NCI-H510A (cell line): ENCODE measurements around the gene RNF149.
"Not testable (repeated sequence)": the region's sequence is repeated elsewhere in the genome, so short reads cannot be mapped to it uniquely, and the experiment has no call there.

Experiments used
- DNase-seq: peaks from one replicate; lab custom pipeline; 2025; lab: John Stamatoyannopoulos, UW

RNF149 gene

DNA sequence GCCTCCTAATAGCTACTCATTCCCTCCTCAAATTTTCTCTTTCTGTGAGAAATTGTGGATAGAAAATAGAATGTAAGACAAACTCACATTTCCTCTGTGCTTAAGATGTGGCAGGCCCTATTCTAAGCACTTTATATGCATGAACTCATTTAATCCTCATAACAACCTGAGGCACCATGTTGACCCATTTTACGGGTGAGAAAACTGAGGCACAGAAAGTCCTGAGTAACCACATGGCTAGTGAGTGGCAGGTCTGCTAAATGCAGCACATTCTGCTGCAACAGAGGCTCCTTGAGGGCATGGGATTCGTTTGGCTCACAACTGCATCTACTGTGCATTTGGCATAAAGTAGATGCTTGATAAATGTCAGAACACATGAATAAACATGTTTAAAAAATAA is 22.7 kb upstream of the RNF149 start:
- no peak for DNase-seq

DNA sequence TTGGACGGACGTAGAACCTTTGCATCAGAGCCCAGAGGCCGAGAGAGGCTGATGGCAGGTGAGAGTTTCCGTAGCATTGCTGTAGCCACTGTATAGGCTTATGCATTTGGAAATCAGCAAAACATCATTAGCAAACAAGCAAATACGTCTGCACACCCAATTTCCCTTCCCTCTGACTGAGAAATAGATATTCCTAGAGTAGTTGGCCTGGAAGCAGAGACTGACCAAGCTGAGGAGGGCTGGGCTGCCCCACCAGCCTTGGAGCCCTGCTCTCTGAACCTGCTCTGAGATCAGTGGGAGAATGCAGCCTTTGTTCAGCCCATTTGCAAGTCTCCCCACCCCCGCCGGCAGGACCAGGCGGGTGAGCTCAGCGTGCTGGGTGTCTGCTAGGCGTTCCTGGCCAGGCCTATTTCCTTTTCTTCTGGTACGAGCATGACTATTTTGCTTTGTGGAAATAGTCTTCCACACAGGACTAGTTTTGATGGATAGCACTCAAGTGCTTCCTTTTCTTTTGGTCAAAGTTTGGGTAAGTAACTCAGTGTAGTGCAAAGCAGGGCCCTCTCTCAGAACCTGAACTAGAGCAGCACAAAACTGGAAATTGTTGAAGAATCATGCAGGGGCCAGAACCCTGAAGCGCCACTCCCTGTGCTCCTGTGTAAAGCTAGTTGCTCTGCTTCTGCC is 21.9 kb upstream of the RNF149 start:
- no peak for DNase-seq

DNA sequence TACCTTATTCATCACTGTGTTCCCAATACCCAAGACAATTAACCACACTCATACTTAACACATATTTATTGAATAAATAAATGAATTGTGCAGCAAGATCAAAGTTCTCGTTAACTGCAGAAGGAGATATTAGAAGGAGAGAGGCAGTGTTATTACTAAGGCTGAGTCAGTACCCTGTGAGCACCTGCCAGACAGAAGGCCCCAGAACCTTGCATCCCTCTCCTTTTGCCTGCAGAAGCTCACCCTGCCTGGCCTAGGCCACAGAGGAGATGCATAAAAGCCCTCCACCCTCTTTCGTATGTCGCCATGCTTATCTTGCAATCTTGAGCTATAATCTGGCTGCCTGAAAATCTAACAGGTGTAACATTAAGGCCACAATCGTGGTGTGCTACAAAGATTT is 20.5 kb upstream of the RNF149 start:
- no peak for DNase-seq

DNA sequence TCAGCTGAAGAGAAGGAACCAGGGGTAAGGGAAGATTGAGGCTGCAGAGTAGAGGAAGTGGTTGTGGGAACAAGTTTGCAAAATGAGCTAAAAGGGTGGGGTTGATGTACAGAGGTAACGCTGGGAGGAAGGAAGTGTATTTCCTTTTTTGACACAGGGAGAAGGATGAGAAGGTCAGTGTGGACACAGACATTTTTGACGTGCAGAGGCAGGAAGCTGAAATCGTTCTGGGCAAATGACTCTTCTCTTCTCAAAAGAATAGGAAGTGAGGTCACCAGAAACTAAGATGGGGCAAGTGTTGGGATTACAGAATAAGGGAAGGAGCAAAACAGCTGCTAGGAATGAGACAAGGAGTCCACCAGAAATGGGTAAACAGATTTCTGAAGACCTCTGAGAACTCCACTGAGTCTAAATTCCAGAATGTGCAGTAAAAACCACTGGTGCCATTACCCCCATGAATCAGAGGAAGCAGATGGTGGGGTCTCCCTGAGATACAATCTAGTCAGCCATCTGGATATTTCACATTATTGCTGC is 20.0 kb upstream of the RNF149 start:
- DNase-seq: no peak

DNA sequence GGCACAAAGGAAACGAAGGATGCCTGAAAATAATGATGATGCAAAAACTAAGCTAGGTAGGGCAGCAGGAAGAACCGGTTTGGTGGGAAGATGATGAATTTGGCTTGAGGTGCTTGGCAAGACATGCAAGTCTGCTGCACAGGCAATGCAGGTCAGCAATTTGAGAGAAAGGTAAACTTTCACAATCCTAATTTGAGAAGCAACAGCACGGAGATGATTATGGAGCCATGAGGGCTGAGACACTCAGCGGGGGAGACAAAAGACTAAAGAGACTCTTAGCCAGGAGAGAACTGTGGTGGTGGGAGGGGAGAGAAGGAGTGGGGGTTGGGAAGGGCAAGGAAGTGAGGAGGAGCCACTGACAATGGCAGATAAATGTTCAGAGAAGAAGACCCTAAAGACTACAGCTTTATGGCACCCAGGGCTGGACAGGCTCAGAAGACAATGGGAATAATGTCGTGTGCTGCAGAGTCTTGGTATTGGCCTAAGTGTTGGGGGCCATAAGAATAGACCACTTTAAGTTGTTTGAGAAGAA is 19.4 kb upstream of the RNF149 start:
- peak; percentile 67 for DNase-seq

DNA sequence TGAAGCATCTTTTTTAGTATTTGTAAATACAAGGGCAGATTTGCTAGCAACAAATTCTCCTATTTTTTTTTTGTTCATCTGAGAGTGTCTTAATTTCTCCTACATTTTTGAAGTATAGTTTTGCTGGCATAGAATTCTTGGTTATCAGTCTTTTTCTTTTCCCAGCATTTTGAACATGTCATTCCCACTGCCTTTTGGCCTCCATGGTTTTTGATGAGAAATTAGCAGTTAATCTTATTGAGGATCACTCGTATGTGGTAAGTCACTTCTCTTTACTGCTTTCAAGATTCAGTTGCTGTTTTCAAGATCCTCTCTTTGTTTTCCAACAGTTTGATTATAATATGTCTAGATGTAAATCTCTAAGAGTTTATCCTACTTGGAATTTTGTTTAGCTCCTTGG is 16.9 kb upstream of the RNF149 start:
- no peak for DNase-seq

DNA sequence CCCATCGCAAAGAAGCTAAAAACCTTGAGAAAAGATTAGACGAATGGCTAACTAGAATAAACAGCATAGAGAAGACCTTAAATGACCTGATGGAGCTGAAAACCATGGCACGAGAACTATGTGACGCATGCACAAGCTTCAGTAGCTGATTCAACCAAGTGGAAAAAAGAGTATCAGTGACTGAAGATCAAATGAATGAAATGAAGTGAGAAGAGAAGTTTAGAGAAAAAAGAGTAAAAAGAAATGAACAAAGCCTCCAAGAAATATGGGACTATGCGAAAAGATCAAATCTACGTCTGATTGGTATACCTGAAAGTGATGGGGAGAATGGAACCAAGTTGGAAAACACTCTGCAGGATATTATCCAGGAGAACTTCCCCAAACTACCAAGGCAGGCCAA is 8.1 kb upstream of the RNF149 start:
- not testable (repeated sequence) for DNase-seq

DNA sequence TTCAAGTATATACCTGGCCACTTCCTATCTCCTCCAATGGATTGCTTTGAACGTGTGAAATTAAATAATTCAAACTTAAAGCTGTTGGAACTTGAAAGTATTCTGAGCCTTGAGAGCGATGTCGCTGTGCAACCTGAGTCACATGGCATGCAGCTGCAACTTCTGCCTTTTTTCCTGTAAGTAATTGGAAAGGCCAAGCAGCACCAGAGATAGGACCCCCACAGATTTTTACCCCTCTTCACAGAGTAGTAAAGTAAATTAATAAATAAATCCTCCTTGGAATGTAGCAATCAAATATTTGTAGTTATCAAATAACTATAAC is 3.2 kb upstream of the RNF149 start:
- DNase-seq: no peak

DNA sequence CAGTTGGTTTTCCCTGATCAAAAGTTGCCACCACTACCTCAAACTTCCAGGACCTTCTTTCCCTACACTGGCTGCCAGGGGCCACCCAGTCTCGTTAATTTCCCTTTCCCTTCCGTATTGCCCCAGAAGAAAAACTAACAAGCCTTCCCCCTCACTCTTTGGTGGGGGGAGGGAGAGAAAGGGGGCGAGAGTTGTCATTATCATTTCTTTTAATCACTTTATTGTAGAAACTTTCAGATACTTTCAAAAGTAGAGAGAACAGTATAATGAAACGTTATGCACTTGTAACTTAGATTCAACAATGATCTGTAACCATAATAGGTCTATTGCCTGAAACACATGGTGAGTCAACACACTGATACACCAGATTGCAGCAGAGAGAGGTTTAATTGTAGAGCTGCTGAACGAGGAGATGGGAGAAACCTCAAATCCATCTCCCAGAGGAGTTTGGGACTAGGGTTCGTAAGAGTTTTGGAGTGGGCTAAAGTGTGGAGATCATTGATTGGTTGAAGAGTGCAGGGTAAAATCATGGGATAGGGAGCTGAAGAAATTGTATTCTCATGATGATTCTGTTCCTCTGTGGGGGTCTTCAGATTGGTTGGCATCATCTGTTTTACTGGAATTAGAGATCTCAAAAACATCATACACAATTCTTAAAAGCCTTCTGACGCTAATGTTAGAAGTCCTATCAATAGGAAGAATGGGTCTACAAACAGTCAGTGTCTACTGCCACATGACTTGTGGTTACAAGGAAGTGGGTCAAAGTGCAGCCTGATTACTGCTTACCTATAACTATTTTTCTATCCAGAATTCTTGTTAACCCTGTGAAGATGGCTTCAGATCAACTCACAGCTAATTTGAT is 2.6 kb upstream of the RNF149 start:
- no peak for DNase-seq

DNA sequence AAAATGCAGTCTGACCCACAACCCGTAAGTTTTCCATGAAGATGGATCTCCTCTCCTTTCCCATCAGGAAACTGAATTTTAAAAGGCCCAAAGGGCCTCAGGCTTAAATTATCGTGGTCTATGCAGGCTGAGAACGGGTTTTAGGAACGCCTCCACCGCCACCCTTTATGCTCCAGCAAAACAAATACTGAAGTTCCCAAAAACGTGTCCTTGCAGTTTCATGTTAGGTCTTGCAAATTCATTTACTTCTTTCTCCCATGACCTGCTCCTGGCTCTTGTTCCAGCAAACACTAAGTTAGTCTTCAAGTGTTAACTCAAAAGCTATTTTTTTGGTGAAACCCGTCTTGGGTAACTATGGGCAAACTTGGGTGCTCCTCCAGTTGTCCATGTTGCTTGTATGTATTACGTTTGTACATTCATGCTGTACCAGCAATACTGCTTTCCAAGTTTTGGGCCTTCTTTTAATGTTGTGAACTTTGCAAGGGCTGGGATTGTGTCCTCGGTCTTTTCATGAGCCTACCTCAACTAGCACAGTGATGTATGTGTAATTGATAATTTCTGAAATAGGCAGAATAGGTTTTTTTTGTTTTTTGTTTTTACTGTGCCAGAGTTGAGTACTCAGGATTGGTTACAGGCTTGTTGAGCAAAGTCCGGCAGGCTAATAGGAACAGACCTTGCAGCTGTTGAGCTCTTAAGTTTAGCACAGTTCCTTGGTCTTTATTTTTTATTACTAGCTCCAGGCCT is 1.8 kb upstream of the RNF149 start:
- no peak for DNase-seq

DNA sequence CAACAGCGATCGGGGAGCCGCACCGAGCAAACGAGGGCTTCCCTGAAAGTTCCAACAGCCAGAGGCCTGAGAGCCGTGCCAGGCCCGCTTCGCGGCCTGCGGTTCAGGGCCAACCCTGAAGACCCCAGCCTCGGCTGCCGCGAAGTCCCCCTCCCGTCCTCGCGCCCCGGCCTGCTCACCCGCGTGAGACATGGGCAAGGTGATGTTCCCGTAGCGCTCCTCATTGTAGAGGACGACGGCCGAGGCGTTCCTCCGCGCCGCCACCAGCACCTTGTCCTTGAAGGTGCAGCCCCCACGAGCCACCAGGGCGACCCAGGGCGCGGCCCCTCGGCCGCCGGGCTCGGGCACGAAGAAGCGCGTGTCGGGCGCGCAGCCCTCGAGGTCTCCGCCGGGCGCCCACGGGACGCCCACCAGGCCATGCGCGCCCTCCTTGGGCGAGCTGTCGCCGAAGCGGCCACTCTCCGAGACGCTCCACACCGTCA is 510 bp downstream of the RNF149 start:
- DNase-seq: no peak

DNA sequence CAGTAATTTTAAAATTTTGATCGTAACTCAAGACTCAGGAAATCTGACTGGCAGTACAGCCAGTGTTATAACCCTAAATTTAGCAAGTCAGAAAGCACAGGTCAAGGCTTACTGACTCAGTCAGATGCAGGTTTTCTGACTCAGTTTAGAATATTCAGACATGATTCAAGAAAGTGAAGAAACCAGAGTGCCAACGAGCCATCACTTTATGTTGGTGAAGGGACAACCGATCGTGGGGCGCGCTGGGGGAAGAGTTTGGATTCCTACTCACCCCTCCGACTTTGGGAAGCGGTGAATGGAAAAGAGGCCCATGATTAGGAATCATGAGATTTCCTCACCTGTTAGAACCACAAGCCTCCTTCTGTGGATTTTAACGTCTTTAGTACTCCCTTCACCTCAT is 998 bp downstream of the RNF149 start:
- DNase-seq: no peak

DNA sequence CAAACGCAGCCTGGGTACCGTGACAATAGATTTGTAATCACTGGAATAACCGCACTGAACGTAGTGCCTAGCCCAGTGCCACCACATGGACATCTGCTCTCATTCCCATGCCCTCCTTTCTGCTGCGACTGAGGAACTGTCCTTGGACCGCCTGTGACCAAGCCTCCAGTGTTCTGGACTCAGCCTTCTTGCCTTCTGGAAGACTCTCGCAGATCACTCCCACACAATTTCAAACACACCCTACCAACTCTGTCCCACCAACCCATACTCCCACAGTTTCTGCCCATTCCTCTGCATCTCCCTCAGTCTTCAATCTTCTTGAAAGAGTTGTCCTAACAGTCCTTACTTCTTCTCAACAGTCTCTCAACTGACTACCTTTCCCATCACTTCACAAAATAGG is 2.1 kb downstream of the RNF149 start:
- no peak for DNase-seq

DNA sequence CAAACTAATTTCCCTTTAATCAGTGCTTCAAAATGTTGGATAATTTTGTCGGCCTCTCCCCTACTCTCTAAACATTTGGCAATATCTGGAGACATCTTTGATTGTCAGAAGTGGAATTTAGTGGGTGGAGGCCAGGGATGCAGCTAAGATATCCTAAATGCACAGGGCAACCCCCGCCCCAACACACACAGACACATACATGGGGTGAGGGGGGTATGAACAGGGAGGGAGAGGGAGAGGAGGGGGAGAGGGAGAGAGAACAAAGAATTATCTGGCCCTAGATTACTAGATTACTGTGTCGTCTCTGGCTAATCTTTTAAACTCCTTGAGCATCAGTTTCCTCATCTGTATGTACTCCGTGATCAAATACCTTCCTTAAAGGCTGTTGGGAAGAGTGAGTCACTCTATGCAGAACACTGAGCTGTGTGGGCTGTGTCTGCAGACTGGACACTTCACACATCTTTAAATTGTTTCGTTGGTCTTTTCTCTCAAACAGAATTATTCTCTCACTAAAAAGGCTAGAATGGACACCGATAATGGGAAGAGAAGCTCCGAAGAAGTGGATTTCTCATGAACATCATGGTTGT is 2.9 kb downstream of the RNF149 start:
- no peak for DNase-seq

DNA sequence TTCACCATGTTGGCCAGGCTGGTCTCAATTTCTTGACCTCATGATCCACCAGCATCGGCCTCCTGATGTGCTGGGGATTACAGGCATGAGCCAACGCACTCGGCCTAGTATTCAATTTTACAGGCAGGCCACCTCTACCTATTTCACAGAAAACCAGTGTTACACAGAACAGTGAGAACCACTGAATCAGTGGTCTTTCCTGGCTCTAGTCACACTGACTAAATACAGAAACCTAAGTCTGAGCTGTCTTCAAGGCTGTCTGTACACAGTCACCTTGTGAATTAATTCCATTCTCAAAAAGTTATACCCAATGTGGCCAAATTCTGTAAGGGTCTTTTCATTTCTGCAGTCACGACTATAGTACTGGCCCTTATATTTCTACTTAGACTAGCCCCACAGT is 3.5 kb downstream of the RNF149 start:
- DNase-seq: no peak

DNA sequence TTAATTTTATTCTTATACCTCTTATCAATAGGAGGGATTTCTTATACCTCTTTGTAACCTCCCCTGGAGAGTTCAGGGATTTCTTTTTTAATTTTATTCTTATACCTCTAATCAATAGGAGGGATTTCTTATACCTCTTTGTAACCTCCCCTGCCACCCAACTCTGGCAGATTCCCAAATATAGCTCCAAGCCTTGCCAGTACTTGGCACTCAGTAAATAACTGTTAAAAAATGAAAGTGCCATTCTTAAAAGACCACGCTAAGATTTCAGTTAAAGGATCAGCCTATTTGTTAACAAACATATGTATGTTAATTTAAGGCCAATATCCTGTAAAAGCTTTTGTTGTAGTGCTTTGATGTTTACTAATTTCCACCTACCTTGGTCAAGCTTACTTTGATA is 4.8 kb downstream of the RNF149 start:
- DNase-seq: no peak

DNA sequence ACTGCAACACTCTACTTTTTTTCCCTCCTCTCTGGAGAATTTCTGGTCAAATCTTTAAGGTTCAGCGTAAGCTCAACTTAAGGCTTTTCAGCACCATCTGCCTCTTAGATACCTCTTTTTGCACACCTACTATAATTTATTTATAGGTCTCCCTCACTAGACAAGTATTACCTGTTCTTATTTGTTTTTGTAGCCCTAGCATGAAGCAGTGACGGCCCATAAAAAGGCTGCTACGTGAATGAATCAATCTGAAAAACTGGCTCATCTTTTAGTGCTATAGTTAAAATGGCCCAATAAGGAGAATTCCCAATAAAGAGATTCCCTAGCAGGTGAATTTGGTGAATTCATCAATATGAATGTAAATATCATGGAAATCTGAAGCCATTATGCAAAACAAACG is 6.5 kb downstream of the RNF149 start:
- no peak for DNase-seq

DNA sequence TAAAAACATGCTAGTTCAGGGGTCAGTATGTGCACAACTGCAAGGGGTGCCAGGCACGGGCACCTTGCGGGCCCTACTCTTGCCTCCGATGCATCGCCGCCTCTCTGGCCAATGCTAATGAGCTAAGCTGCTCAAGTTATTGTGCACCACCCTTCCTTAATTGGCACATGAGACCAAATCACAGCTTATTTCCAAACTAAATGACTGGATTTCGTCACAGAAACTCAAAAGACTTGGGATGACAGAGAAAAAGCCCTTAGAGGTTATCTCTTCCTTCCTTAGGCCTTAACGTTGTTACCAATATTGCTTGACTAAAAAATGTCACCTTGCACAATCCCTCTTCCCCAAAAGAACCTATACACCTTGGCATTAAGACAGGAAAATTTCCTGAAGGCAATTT is 7.7 kb downstream of the RNF149 start:
- no peak for DNase-seq

DNA sequence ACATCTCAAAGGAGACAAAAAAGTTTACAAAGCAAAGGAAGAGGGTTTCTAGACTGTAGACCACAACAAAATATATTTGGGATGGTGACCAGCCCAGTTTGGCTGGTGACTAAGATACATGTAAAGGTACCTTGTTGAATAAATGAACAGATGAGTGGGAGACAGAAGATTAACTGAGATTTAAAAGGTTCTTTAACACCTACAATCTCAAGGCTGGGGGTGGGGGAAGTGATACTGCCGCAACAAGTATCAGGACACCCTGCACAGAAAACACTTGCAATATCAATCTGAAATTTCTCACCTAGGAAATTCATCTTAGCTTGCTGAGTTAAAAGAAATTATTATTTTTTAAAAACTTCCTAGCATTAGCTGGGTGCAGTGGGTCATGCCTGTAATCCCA is 8.3 kb downstream of the RNF149 start:
- no peak for DNase-seq

DNA sequence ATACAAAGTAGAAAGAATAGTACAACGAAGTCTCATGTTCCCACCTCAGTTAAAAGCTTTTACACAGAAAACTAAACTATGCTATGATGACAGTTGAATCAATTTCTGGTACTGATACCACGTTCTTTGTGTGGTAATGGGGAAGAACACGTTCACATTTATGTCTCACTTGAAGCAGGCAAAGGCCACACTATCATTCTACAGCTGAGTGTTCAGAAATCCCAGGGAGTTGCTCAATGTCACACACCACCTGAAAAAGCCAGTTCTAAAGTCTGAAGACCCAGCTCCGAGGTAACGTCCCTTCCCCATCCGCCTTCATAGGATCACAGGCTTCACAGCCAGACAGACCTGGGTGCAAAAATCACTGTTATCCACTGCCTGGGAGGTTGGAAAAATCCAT is 8.9 kb downstream of the RNF149 start:
- DNase-seq: no peak

DNA sequence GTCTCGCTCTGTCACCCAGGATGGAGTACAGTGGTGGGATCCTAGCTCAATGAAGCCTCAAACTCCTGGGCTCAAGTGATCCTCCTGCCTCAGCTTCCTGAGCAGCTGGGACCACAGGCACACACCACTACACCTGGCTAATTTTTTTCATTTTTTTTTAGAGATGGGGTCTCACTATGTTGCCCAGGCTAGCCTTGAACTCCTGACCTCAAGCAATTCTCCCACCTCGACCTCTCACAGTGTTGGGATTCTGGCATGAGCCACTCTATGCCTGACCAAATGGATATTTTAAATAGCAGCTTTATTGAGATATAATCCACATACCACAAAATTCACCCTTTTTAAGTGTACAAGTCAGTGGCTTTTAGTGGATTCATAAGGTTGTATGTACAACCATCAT is 11.1 kb downstream of the RNF149 start:
- no peak for DNase-seq

DNA sequence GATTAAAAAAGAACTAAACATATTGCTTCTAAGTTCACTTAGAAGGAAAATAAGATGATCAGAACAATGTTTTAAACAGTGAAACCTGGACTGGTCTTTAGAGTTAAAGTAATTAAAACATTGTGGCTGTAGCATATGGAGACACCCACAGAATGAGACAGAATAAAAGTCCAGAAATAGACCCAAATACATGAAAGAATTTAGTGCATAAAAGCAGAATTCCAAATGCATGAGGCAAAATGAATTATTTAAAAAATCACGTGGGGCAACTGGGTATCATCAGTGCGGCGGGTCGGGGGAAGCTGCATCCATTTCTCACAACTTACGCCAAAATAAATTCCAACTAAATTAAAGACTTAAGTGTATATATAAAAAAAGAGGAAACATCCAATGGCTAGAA is 12.1 kb downstream of the RNF149 start:
- no peak for DNase-seq
